ENCODE measurements around the gene ZNF280C. TPM values are rescaled to one million over a fixed set of nuclear protein-coding genes. Genes with fewer than 3 reads are reported as not detected.

Gene ZNF280C
- total RNA-seq, 1 experiment from 2014 or later: 12.9 TPM

DNA sequence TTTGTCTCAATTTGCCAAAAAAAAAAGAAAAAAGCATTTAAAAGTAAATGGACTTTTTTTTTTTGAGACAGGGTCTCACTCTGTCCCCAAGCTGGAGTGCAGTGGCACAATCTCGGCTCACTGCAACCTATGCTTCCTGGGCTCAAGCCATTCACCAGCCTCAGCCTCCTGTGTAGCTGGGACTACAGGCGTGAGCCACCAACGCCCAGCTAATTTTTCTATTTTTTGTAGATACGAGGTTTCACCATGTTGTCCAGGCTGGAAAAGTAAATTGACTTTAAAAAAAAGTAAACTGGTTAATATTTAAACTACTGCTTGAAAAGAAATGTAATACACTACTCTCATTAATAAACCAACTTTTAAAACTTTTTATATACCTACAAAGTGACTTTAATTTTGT is 108.9 kb downstream of the ZNF280C start:
- H3K27ac ChIP-seq (ENCODE audit: low read length): no peak overlapping the region
- intact Hi-C loops (cut with micrococcal nuclease; ENCODE audit: unreplicated experiment) (no loop called here), in situ Hi-C loops (cut with HindIII; ENCODE audit: low pct_unique_long_range_greater_than_20kb, low sequenced_read_pairs) (no loop called here)
- CTCF ChIA-PET: interaction anchor here (0.6 kb wide), 1 partner anchor 91 kb away, joined by 3 read pairs; no protein-coding TSS in a partner anchor
- peaks cover 17% of the 10 kb centered on the region for H3K4me1 ChIP-seq (ENCODE audit: control insufficient read depth, insufficient read depth, low read length)
- no peaks in the 10 kb centered on the region for H3K27me3 ChIP-seq (ENCODE audit: control insufficient read depth, insufficient read depth, low read length)
- no peaks in the 10 kb centered on the region for H3K9me3 ChIP-seq (ENCODE audit: control insufficient read depth, insufficient read depth, low read depth, low read length)
- BruUV-seq (replicated peaks): no TSS peak
- DNase-seq (ENCODE audit: low read depth, low spot score) (no peak), ATAC-seq (no peak)
- no peak overlapping the region for H3K4me3 ChIP-seq (ENCODE audit: low read depth in 2 of 2, low read length in 2 of 2)
- peaks cover 14% of the 10 kb centered on the region; the same call in 1 of the 2 replicates for H3K36me3 ChIP-seq (ENCODE audit: control insufficient read depth, insufficient read depth, low read length)
- TF ChIP-seq, protein P1, sequence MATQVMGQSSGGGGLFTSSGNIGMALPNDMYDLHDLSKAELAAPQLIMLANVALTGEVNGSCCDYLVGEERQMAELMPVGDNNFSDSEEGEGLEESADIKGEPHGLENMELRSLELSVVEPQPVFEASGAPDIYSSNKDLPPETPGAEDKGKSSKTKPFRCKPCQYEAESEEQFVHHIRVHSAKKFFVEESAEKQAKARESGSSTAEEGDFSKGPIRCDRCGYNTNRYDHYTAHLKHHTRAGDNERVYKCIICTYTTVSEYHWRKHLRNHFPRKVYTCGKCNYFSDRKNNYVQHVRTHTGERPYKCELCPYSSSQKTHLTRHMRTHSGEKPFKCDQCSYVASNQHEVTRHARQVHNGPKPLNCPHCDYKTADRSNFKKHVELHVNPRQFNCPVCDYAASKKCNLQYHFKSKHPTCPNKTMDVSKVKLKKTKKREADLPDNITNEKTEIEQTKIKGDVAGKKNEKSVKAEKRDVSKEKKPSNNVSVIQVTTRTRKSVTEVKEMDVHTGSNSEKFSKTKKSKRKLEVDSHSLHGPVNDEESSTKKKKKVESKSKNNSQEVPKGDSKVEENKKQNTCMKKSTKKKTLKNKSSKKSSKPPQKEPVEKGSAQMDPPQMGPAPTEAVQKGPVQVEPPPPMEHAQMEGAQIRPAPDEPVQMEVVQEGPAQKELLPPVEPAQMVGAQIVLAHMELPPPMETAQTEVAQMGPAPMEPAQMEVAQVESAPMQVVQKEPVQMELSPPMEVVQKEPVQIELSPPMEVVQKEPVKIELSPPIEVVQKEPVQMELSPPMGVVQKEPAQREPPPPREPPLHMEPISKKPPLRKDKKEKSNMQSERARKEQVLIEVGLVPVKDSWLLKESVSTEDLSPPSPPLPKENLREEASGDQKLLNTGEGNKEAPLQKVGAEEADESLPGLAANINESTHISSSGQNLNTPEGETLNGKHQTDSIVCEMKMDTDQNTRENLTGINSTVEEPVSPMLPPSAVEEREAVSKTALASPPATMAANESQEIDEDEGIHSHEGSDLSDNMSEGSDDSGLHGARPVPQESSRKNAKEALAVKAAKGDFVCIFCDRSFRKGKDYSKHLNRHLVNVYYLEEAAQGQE (IDR thresholded peaks at IDR 0.05; ENCODE audit: insufficient read depth in 1 of 2, low read depth in 2 of 2, low read length in 1 of 2): no peak
- TF ChIP-seq, protein P2, sequence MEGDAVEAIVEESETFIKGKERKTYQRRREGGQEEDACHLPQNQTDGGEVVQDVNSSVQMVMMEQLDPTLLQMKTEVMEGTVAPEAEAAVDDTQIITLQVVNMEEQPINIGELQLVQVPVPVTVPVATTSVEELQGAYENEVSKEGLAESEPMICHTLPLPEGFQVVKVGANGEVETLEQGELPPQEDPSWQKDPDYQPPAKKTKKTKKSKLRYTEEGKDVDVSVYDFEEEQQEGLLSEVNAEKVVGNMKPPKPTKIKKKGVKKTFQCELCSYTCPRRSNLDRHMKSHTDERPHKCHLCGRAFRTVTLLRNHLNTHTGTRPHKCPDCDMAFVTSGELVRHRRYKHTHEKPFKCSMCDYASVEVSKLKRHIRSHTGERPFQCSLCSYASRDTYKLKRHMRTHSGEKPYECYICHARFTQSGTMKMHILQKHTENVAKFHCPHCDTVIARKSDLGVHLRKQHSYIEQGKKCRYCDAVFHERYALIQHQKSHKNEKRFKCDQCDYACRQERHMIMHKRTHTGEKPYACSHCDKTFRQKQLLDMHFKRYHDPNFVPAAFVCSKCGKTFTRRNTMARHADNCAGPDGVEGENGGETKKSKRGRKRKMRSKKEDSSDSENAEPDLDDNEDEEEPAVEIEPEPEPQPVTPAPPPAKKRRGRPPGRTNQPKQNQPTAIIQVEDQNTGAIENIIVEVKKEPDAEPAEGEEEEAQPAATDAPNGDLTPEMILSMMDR (IDR thresholded peaks at IDR 0.05): no peak
- TF ChIP-seq SIN3A (IDR thresholded peaks at IDR 0.05; ENCODE audit: borderline replicate concordance, insufficient read depth, low read depth, low read length) (no peak), TCF7L2 (IDR thresholded peaks at IDR 0.05; ENCODE audit: low read depth, low read length) (no peak), POLR2AphosphoS5 (IDR thresholded peaks at IDR 0.05; ENCODE audit: low read depth, low read length) (no peak)
- POLR2A ChIA-PET: interaction anchor here (0.6 kb wide), 2 partner anchors 26 to 99 kb away, joined by 4 to 5 read pairs; no protein-coding TSS in a partner anchor

DNA sequence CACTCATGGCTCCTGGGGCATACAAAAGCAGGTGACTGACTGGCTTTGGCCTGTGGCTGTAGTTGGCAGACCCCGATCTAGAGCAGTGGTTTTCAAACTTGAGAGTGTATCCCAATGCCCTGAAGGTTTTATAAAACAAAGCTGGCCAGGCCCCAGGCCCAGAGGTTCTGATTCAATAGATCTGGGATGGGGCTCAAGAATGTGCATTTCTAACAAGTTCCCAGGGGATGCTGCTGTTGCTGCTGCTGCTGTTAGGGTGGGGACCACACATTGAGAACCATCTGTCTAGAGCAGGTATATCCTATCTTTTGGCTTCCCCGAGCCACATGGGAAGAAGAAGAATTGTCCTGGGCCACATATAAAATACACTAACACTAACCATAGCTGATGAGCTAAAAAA is 110.4 kb downstream of the ZNF280C start:
- CTCF ChIA-PET: no interaction called here
- in situ Hi-C loops (cut with HindIII; ENCODE audit: low pct_unique_long_range_greater_than_20kb, low sequenced_read_pairs): no loop called here
- no peak for DNase-seq (ENCODE audit: low read depth, low spot score)
- Histone ChIP-seq H3K4me3 (ENCODE audit: low read depth in 2 of 2, low read length in 2 of 2) (no peak overlapping the region), H3K4me1 (ENCODE audit: control insufficient read depth, insufficient read depth, low read length) (peaks cover 6% of the 10 kb centered on the region), H3K36me3 (ENCODE audit: control insufficient read depth, insufficient read depth, low read length) (peaks cover 14% of the 10 kb centered on the region; the same call in 1 of the 2 replicates), H3K9me3 (ENCODE audit: control insufficient read depth, insufficient read depth, low read depth, low read length) (no peaks in the 10 kb centered on the region), H3K27me3 (ENCODE audit: control insufficient read depth, insufficient read depth, low read length) (no peaks in the 10 kb centered on the region), H3K27ac (ENCODE audit: low read length) (no peak overlapping the region)
- POLR2A ChIA-PET: no interaction called here
- intact Hi-C loops (cut with micrococcal nuclease; ENCODE audit: unreplicated experiment): no loop called here
- ATAC-seq: no peak
- TF ChIP-seq, protein P2 (IDR thresholded peaks at IDR 0.05): no peak
- TF ChIP-seq, protein P1 (IDR thresholded peaks at IDR 0.05; ENCODE audit: insufficient read depth in 1 of 2, low read depth in 2 of 2, low read length in 1 of 2): no peak
- TF ChIP-seq POLR2AphosphoS5 (IDR thresholded peaks at IDR 0.05; ENCODE audit: low read depth, low read length): no peak
- TF ChIP-seq SIN3A (IDR thresholded peaks at IDR 0.05; ENCODE audit: borderline replicate concordance, insufficient read depth, low read depth, low read length): no peak
- no peak for TF ChIP-seq TCF7L2 (IDR thresholded peaks at IDR 0.05; ENCODE audit: low read depth, low read length)
- BruUV-seq (replicated peaks): no TSS peak

All from Panc1 (cell line).